ENCODE results near the gene ADGRV1.

ADGRV1 gene

GRCh38 chr5:91182763-91183162 lies 624.2 kb downstream of the ADGRV1 start:
- Histone ChIP-seq H3K4me1 (ENCODE audit: control insufficient read depth, insufficient read depth, low read length) (peaks cover 8% of the 10 kb centered on the region), H3K27me3 (ENCODE audit: control insufficient read depth, insufficient read depth, low read length) (no peaks in the 10 kb centered on the region), H3K9me3 (ENCODE audit: control insufficient read depth, insufficient read depth, low read length) (no peaks in the 10 kb centered on the region), H3K36me3 (ENCODE audit: control insufficient read depth, insufficient read depth, low read length) (no peaks in the 10 kb centered on the region), H3K4me3 (ENCODE audit: low read depth, low read length) (no peak overlapping the region), H3K9ac (ENCODE audit: low read depth, low read length) (no peak overlapping the region)

GRCh38 chr5:91183743-91184142 lies 625.1 kb downstream of the ADGRV1 start:
- Histone ChIP-seq H3K9me3 (ENCODE audit: control insufficient read depth, insufficient read depth, low read length) (no peaks in the 10 kb centered on the region), H3K4me3 (ENCODE audit: low read depth, low read length) (no peak overlapping the region), H3K4me1 (ENCODE audit: control insufficient read depth, insufficient read depth, low read length) (peaks cover 8% of the 10 kb centered on the region), H3K36me3 (ENCODE audit: control insufficient read depth, insufficient read depth, low read length) (no peaks in the 10 kb centered on the region), H3K27me3 (ENCODE audit: control insufficient read depth, insufficient read depth, low read length) (no peaks in the 10 kb centered on the region), H3K9ac (ENCODE audit: low read depth, low read length) (no peak overlapping the region)

GRCh38 chr5:91186101-91186500 lies 627.5 kb downstream of the ADGRV1 start:
- Histone ChIP-seq H3K9ac (ENCODE audit: low read depth, low read length) (no peak overlapping the region), H3K27me3 (ENCODE audit: control insufficient read depth, insufficient read depth, low read length) (no peaks in the 10 kb centered on the region), H3K9me3 (ENCODE audit: control insufficient read depth, insufficient read depth, low read length) (no peaks in the 10 kb centered on the region), H3K4me3 (ENCODE audit: low read depth, low read length) (no peak overlapping the region), H3K4me1 (ENCODE audit: control insufficient read depth, insufficient read depth, low read length) (peaks cover 8% of the 10 kb centered on the region), H3K36me3 (ENCODE audit: control insufficient read depth, insufficient read depth, low read length) (no peaks in the 10 kb centered on the region)

- peaks cover 8% of the 10 kb centered on the region for H3K4me1 ChIP-seq (ENCODE audit: control insufficient read depth, insufficient read depth, low read length)
- no peaks in the 10 kb centered on the region for H3K27me3 ChIP-seq (ENCODE audit: control insufficient read depth, insufficient read depth, low read length)
- H3K36me3 ChIP-seq (ENCODE audit: control insufficient read depth, insufficient read depth, low read length): no peaks in the 10 kb centered on the region
- H3K4me3 ChIP-seq (ENCODE audit: low read depth, low read length): no peak overlapping the region
- H3K9ac ChIP-seq (ENCODE audit: low read depth, low read length): no peak overlapping the region
- no peaks in the 10 kb centered on the region for H3K9me3 ChIP-seq (ENCODE audit: control insufficient read depth, insufficient read depth, low read length)
These were observed 628.4 kb downstream of the ADGRV1 start for GRCh38 chr5:91187032-91187431.

- H3K27me3 ChIP-seq (ENCODE audit: control insufficient read depth, insufficient read depth, low read length): no peaks in the 10 kb centered on the region
- no peak overlapping the region for H3K4me3 ChIP-seq (ENCODE audit: low read depth, low read length)
- H3K4me1 ChIP-seq (ENCODE audit: control insufficient read depth, insufficient read depth, low read length): peaks cover 5% of the 10 kb centered on the region
- H3K9me3 ChIP-seq (ENCODE audit: control insufficient read depth, insufficient read depth, low read length): no peaks in the 10 kb centered on the region
- H3K36me3 ChIP-seq (ENCODE audit: control insufficient read depth, insufficient read depth, low read length): no peaks in the 10 kb centered on the region
- H3K9ac ChIP-seq (ENCODE audit: low read depth, low read length): no peak overlapping the region
These were observed 630.2 kb downstream of the ADGRV1 start for GRCh38 chr5:91188755-91189154.

- H3K4me1 ChIP-seq (ENCODE audit: control insufficient read depth, insufficient read depth, low read length): no peaks in the 10 kb centered on the region
- no peaks in the 10 kb centered on the region for H3K36me3 ChIP-seq (ENCODE audit: control insufficient read depth, insufficient read depth, low read length)
- no peaks in the 10 kb centered on the region for H3K27me3 ChIP-seq (ENCODE audit: control insufficient read depth, insufficient read depth, low read length)
- no peaks in the 10 kb centered on the region for H3K9me3 ChIP-seq (ENCODE audit: control insufficient read depth, insufficient read depth, low read length)
- H3K9ac ChIP-seq (ENCODE audit: low read depth, low read length): no peak overlapping the region
- no peak overlapping the region for H3K4me3 ChIP-seq (ENCODE audit: low read depth, low read length)
These were observed 631.1 kb downstream of the ADGRV1 start for GRCh38 chr5:91189480-91190313.

GRCh38 chr5:91190314-91190690 lies 631.7 kb downstream of the ADGRV1 start:
- H3K4me3 ChIP-seq (ENCODE audit: low read depth, low read length): no peak overlapping the region
- no peaks in the 10 kb centered on the region for H3K9me3 ChIP-seq (ENCODE audit: control insufficient read depth, insufficient read depth, low read length)
- H3K4me1 ChIP-seq (ENCODE audit: control insufficient read depth, insufficient read depth, low read length): no peaks in the 10 kb centered on the region
- no peaks in the 10 kb centered on the region for H3K36me3 ChIP-seq (ENCODE audit: control insufficient read depth, insufficient read depth, low read length)
- no peaks in the 10 kb centered on the region for H3K27me3 ChIP-seq (ENCODE audit: control insufficient read depth, insufficient read depth, low read length)
- no peak overlapping the region for H3K9ac ChIP-seq (ENCODE audit: low read depth, low read length)

GRCh38 chr5:91194824-91195381 lies 636.3 kb downstream of the ADGRV1 start:
- Histone ChIP-seq H3K9me3 (ENCODE audit: control insufficient read depth, insufficient read depth, low read length) (no peaks in the 10 kb centered on the region), H3K9ac (ENCODE audit: low read depth, low read length) (no peak overlapping the region), H3K4me3 (ENCODE audit: low read depth, low read length) (no peak overlapping the region), H3K27me3 (ENCODE audit: control insufficient read depth, insufficient read depth, low read length) (no peaks in the 10 kb centered on the region), H3K4me1 (ENCODE audit: control insufficient read depth, insufficient read depth, low read length) (no peaks in the 10 kb centered on the region), H3K36me3 (ENCODE audit: control insufficient read depth, insufficient read depth, low read length) (no peaks in the 10 kb centered on the region)

GRCh38 chr5:91200692-91201091 lies 642.1 kb downstream of the ADGRV1 start:
- Histone ChIP-seq H3K4me1 (ENCODE audit: control insufficient read depth, insufficient read depth, low read length) (no peaks in the 10 kb centered on the region), H3K27me3 (ENCODE audit: control insufficient read depth, insufficient read depth, low read length) (no peaks in the 10 kb centered on the region), H3K9me3 (ENCODE audit: control insufficient read depth, insufficient read depth, low read length) (no peaks in the 10 kb centered on the region), H3K9ac (ENCODE audit: low read depth, low read length) (no peak overlapping the region), H3K4me3 (ENCODE audit: low read depth, low read length) (no peak overlapping the region), H3K36me3 (ENCODE audit: control insufficient read depth, insufficient read depth, low read length) (no peaks in the 10 kb centered on the region)

GRCh38 chr5:91206103-91206502 lies 647.5 kb downstream of the ADGRV1 start:
- Histone ChIP-seq H3K4me3 (ENCODE audit: low read depth, low read length) (no peak overlapping the region), H3K9ac (ENCODE audit: low read depth, low read length) (no peak overlapping the region), H3K9me3 (ENCODE audit: control insufficient read depth, insufficient read depth, low read length) (no peaks in the 10 kb centered on the region), H3K27me3 (ENCODE audit: control insufficient read depth, insufficient read depth, low read length) (no peaks in the 10 kb centered on the region), H3K4me1 (ENCODE audit: control insufficient read depth, insufficient read depth, low read length) (no peaks in the 10 kb centered on the region), H3K36me3 (ENCODE audit: control insufficient read depth, insufficient read depth, low read length) (no peaks in the 10 kb centered on the region)

- Histone ChIP-seq H3K36me3 (ENCODE audit: control insufficient read depth, insufficient read depth, low read length) (no peaks in the 10 kb centered on the region), H3K4me3 (ENCODE audit: low read depth, low read length) (no peak overlapping the region), H3K4me1 (ENCODE audit: control insufficient read depth, insufficient read depth, low read length) (no peaks in the 10 kb centered on the region)
These were observed 648.1 kb downstream of the ADGRV1 start for GRCh38 chr5:91206734-91207133.

GRCh38 chr5:91207248-91207647 lies 648.7 kb downstream of the ADGRV1 start:
- H3K9me3 ChIP-seq (ENCODE audit: control insufficient read depth, insufficient read depth, low read length): no peaks in the 10 kb centered on the region
- no peaks in the 10 kb centered on the region for H3K36me3 ChIP-seq (ENCODE audit: control insufficient read depth, insufficient read depth, low read length)
- no peaks in the 10 kb centered on the region for H3K27me3 ChIP-seq (ENCODE audit: control insufficient read depth, insufficient read depth, low read length)
- H3K4me1 ChIP-seq (ENCODE audit: control insufficient read depth, insufficient read depth, low read length): no peaks in the 10 kb centered on the region
- H3K9ac ChIP-seq (ENCODE audit: low read depth, low read length): no peak overlapping the region
- H3K4me3 ChIP-seq (ENCODE audit: low read depth, low read length): no peak overlapping the region

More at GRCh38 chr5:91206734-91207133, 648.1 kb downstream of the ADGRV1 start:
- Histone ChIP-seq H3K9me3 (ENCODE audit: control insufficient read depth, insufficient read depth, low read length) (no peaks in the 10 kb centered on the region), H3K9ac (ENCODE audit: low read depth, low read length) (no peak overlapping the region), H3K27me3 (ENCODE audit: control insufficient read depth, insufficient read depth, low read length) (no peaks in the 10 kb centered on the region)

Data from iPS-15b (cell line).